Lung (tissue), 12 donors: Measurements from ENCODE around the gene GDF15. TPM values are rescaled to one million over a fixed set of nuclear protein-coding genes. Genes with fewer than 3 reads are reported as not detected.

Experiments
- ATAC-seq: fragments of 200-7000 bp; cut with Tn5 transposase; one replicate; pipeline ENCODE4 v1.9.1; 2020; ENCODE audit warnings: moderate number of reproducible peaks; ENCODE audit not compliant: insufficient read depth, low FRiP score
- DNase-seq, 3 donors: peaks; one replicate each; pipeline ENCODE4 v3.0.0-alpha.2; 2013 to 2017
- H3K27ac ChIP-seq, 2 donors: one replicate each; pipeline ENCODE4 v1.5.1; 2013; ENCODE audit warnings: mild to moderate bottlenecking in 2 of 2, moderate library complexity in 2 of 2, control low read depth in 1 of 2, inconsistent platforms in 1 of 2, low read depth in 1 of 2, low read length in 1 of 2
- H3K27me3 ChIP-seq, 3 donors: one replicate each; pipeline ENCODE4 v1.5.1; 2013; ENCODE audit warnings: low read length in 2 of 3; ENCODE audit not compliant: control insufficient read depth in 3 of 3, insufficient read depth in 3 of 3
- H3K36me3 ChIP-seq, 4 donors: one replicate each; pipeline ENCODE4 v1.5.1; 2013; ENCODE audit warnings: low read length in 4 of 4, mild to moderate bottlenecking in 1 of 4, moderate library complexity in 1 of 4; ENCODE audit not compliant: control insufficient read depth in 4 of 4, insufficient read depth in 4 of 4
- H3K4me1 ChIP-seq, 5 donors: one replicate each; pipeline ENCODE4 v1.5.1; 2013; ENCODE audit warnings: low read length in 5 of 5, mild to moderate bottlenecking in 2 of 5, moderate library complexity in 1 of 5; ENCODE audit not compliant: control insufficient read depth in 5 of 5, insufficient read depth in 5 of 5
- H3K4me3 ChIP-seq: one replicate; pipeline ENCODE4 v1.5.1; 2013; ENCODE audit warnings: mild to moderate bottlenecking, control low read depth, moderate library complexity
- H3K9ac ChIP-seq, 2 donors: one replicate each; pipeline ENCODE4 v1.5.1; 2013; ENCODE audit warnings: low read length in 2 of 2, control low read depth in 1 of 2; ENCODE audit not compliant: insufficient read depth in 1 of 2
- H3K9me3 ChIP-seq, 4 donors: one replicate each; pipeline ENCODE4 v1.5.1; 2013; ENCODE audit warnings: low read length in 3 of 4, mild to moderate bottlenecking in 1 of 4, moderate library complexity in 1 of 4; ENCODE audit not compliant: control insufficient read depth in 4 of 4, insufficient read depth in 3 of 4
- CTCF ChIP-seq: IDR thresholded peaks from 2 replicates; pipeline ENCODE4 v1.5.1; 2012; ENCODE audit warnings: mild to moderate bottlenecking; ENCODE audit errors: control extremely low read depth, extremely low read depth
- WGBS, 2 donors: extraction: QIAGEN DNeasy Blood & Tissue Kit; methylation state at CpG; one replicate each; pipeline ENCODE4 v1.1.7; 2013; 5-methylcytosine and 5-hydroxymethylcytosine counted together
- polyA plus RNA-seq, 2 donors: library from polyadenylated mRNA; stranded (reverse); fragments of 200-250 nt; gene quantifications; one replicate each; pipeline ENCODE4 v1.2.1, GENCODE V29; 2013
- total RNA-seq, 2 donors: library from RNA; depleted of rRNA in 1 of 2; stranded (reverse); fragments of >200 nt in 1 of 2; gene quantifications; one replicate each; pipeline ENCODE4 v1.2.1, GENCODE V29; 2014 to 2021
- donor health status: control.
- donor health status: control.
- donor health status: Bipolar disorder and iron deficiency.
- donor health status: healthy.
- donor health status: DM: yes; HTN: yes; CAD: no.

Gene GDF15
- total and polyA plus RNA-seq, 4 donors, result 45.4 to 119 (median 56.8) TPM

- Histone ChIP-seq H3K4me3 (no peak overlapping the region), H3K9me3 (no peaks in the 10 kb centered on the region), H3K36me3 (peaks cover 0 to 1% (median 0%) of the 10 kb centered on the region in 4 donors), H3K27ac (no peak overlapping the region), H3K9ac (no peak overlapping the region), H3K27me3 (no peaks in the 10 kb centered on the region), H3K4me1 (peaks cover 0 to 6% (median 0%) of the 10 kb centered on the region in 5 donors)
- no peak for TF ChIP-seq CTCF
- ATAC-seq, result no peak
- WGBS, 2 donors, result 64 to 75% methylated on average over 37 of the region's 37 CpGs
- no peak for DNase-seq
These were observed 10.7 kb downstream of the GDF15 start for GRCh38 chr19:18396471-18397241.

GRCh38 chr19:18397242-18398202 is 11.6 kb downstream of the GDF15 start, which contains the start of gene LRRC25:
Gene LRRC25, minus strand, starts transcription at chr19:18397622. Its CDS starts 659 bp downstream, at chr19:18396963.
- Histone ChIP-seq H3K4me1 (peaks cover 0 to 6% (median 0%) of the 10 kb centered on the region in 5 donors), H3K9ac (no peak within 1 kb of the TSS), H3K4me3 (no peak within 1 kb of the TSS), H3K36me3 (no peaks in the 10 kb centered on the region), H3K9me3 (no peaks in the 10 kb centered on the region), H3K27ac (no peak within 1 kb of the TSS), H3K27me3 (no peaks in the 10 kb centered on the region)
- TF ChIP-seq CTCF, result no peak
- WGBS, 2 donors, result 8 to 12% methylated on average over 25 to 33 of the region's 33 CpGs
- ATAC-seq (peak; percentile 35), DNase-seq (peak in 1 of 3 donors; percentile 56)

- H3K27me3 ChIP-seq, result no peaks in the 10 kb centered on the region
- DNase-seq (no peak), ATAC-seq (peak; percentile 50)
- 30 to 50% methylated on average over 6 of the region's 6 CpGs for WGBS, 2 donors
- H3K36me3 ChIP-seq, result no peaks in the 10 kb centered on the region
- no peak overlapping the region for H3K9ac ChIP-seq
- H3K27ac ChIP-seq, result no peak overlapping the region
- no peak overlapping the region for H3K4me3 ChIP-seq
- TF ChIP-seq CTCF, result no peak
- H3K9me3 ChIP-seq, result no peaks in the 10 kb centered on the region
- peaks cover 0 to 6% (median 0%) of the 10 kb centered on the region in 5 donors for H3K4me1 ChIP-seq
These were observed 13.1 kb downstream of the GDF15 start for GRCh38 chr19:18399008-18399407.
